ENCODE data around the gene MPPED2.

GRCh38 chr11:30454111-30454510 lies 132.0 kb downstream of the MPPED2 start:
- peak; percentile 19 to 76 (median 62) for TF ChIP-seq POLR2AphosphoS5 (IDR thresholded peaks at IDR 0.05)
- TF ChIP-seq EP300 (IDR thresholded peaks at IDR 0.05), result peak in 1 of 4 donors; percentile 27
